D721Med (cell line): ENCODE data around the gene CDK14.

ENCODE experiments used
- DNase-seq: peaks from one replicate; pipeline ENCODE4 v3.0.0; 2011; ENCODE audit warnings: low spot score; ENCODE audit not compliant: insufficient read length
- FAIRE-seq: peaks from 2 replicates; lab custom pipeline; 2011; peaks lifted over from hg19 to GRCh38; lab: Jason Lieb, UNC
- CTCF ChIP-seq: IDR thresholded peaks from 2 replicates; pipeline ENCODE4 v1.5.1; 2012; ENCODE audit warnings: mild to moderate bottlenecking, control low read depth; ENCODE audit not compliant: insufficient read depth; ENCODE audit errors: missing control alignments

CDK14 gene

GRCh38 chr7:91050677-91051076, 454.6 kb downstream of the CDK14 start:
- TF ChIP-seq CTCF: no peak
- FAIRE-seq: no peak
- no peak for DNase-seq

GRCh38 chr7:91051966-91052365, 455.8 kb downstream of the CDK14 start:
- FAIRE-seq: no peak
- no peak for DNase-seq
- no peak for TF ChIP-seq CTCF

- no peak for DNase-seq
- FAIRE-seq: no peak
Observed at GRCh38 chr7:91054374-91054773, 458.3 kb downstream of the CDK14 start.

GRCh38 chr7:91055219-91055618, 459.1 kb downstream of the CDK14 start:
- no peak for TF ChIP-seq CTCF
- DNase-seq (no peak), FAIRE-seq (no peak)

More at GRCh38 chr7:91054374-91054773, 458.3 kb downstream of the CDK14 start:
- TF ChIP-seq CTCF: no peak

- no peak for FAIRE-seq
- TF ChIP-seq CTCF: no peak
- no peak for DNase-seq
Observed at GRCh38 chr7:91062713-91063112, 466.6 kb downstream of the CDK14 start.

GRCh38 chr7:91064052-91064451, 467.9 kb downstream of the CDK14 start:
- TF ChIP-seq CTCF: no peak
- DNase-seq (no peak), FAIRE-seq (no peak)

GRCh38 chr7:91064938-91065337, 468.8 kb downstream of the CDK14 start:
- no peak for FAIRE-seq
- no peak for TF ChIP-seq CTCF
- DNase-seq: no peak
